ENCODE data around the gene LRRFIP2.

LRRFIP2 gene

DNA sequence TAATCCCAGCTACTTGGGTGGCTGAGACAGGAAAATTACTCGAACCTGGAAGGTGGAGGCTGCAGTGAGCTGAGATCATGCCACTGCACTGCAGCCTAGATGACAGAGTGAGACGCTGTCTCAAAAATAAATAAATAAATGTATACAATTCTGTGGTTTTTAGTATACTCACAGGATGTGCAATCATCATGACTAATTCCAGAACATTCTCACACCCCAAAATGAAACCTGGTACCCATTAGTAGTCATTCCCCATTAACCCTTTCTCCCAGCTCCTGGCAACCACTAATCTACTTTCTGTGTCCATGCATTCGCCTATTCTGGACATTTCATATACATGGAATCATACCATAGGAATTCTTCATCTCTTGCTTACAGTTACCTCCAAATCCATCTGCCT is 44.5 kb downstream of the LRRFIP2 start:
- Histone ChIP-seq H3K9me3 (ENCODE audit: control insufficient read depth, insufficient read depth, low read depth, low read length) (no peaks in the 10 kb centered on the region), H3K36me3 (ENCODE audit: control insufficient read depth in 2 of 2, insufficient read depth in 1 of 2, low read length in 2 of 2) (no peaks in the 10 kb centered on the region), H3K4me3 (ENCODE audit: low read depth, low read length) (no peak overlapping the region), H3K27ac (ENCODE audit: extremely low read depth, low read depth, low read length) (no peak overlapping the region), H3K4me1 (ENCODE audit: control insufficient read depth, insufficient read depth, low read length) (no peaks in the 10 kb centered on the region)
- ChIA-PET CTCF (interaction anchor here (0.6 kb wide), 1 partner anchor 872 kb away, joined by 4 read pairs; no protein-coding TSS in a partner anchor), POLR2A (no interaction called here)
- TF ChIP-seq ZBTB48 (tag by site-specific recombination; IDR thresholded peaks at IDR 0.05) (no peak), ZNF561 (tag by site-specific recombination; IDR thresholded peaks at IDR 0.05; ENCODE audit: borderline replicate concordance) (no peak), ZNF416 (tag by site-specific recombination; IDR thresholded peaks at IDR 0.05) (no peak)

DNA sequence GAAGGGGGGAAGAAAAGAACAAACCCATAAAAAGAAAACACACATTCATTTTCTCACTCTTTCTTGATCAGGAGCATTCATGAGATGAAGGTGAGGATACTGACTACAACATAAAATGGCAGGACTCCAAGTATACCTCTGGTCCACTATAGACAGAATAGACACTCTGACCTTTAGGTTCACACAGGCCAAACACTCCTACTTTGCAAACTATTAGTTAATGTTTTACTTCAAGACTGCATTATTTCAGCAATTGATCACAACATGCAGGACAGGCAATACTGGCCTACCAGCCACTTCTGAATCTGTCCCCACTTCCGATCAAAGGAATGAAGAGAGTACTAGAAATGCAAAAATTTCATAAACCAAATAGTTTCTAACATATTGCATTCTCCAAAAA is 47.0 kb downstream of the LRRFIP2 start:
- H3K36me3 ChIP-seq (ENCODE audit: control insufficient read depth in 2 of 2, insufficient read depth in 1 of 2, low read length in 2 of 2): no peaks in the 10 kb centered on the region
- TF ChIP-seq, protein P1, sequence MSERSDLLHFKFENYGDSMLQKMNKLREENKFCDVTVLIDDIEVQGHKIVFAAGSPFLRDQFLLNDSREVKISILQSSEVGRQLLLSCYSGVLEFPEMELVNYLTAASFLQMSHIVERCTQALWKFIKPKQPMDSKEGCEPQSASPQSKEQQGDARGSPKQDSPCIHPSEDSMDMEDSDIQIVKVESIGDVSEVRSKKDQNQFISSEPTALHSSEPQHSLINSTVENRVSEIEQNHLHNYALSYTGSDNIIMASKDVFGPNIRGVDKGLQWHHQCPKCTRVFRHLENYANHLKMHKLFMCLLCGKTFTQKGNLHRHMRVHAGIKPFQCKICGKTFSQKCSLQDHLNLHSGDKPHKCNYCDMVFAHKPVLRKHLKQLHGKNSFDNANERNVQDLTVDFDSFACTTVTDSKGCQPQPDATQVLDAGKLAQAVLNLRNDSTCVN (tag by site-specific recombination; optimal IDR thresholded peaks at IDR 0.05): no peak
- TF ChIP-seq, protein P2, sequence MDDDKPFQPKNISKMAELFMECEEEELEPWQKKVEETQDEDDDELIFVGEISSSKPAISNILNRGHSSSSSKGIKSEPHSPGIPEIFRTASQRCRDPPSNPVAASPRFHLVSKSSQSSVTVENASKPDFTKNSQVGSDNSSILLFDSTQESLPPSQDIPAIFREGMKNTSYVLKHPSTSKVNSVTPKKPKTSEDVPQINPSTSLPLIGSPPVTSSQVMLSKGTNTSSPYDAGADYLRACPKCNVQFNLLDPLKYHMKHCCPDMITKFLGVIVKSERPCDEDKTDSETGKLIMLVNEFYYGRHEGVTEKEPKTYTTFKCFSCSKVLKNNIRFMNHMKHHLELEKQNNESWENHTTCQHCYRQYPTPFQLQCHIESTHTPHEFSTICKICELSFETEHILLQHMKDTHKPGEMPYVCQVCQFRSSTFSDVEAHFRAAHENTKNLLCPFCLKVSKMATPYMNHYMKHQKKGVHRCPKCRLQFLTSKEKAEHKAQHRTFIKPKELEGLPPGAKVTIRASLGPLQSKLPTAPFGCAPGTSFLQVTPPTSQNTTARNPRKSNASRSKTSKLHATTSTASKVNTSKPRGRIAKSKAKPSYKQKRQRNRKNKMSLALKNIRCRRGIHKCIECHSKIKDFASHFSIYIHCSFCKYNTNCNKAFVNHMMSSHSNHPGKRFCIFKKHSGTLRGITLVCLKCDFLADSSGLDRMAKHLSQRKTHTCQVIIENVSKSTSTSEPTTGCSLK (tag by site-specific recombination; IDR thresholded peaks at IDR 0.05): no peak
- TF ChIP-seq ZEB2 (tag by site-specific recombination; IDR thresholded peaks at IDR 0.05): no peak
- TF ChIP-seq, protein P3, sequence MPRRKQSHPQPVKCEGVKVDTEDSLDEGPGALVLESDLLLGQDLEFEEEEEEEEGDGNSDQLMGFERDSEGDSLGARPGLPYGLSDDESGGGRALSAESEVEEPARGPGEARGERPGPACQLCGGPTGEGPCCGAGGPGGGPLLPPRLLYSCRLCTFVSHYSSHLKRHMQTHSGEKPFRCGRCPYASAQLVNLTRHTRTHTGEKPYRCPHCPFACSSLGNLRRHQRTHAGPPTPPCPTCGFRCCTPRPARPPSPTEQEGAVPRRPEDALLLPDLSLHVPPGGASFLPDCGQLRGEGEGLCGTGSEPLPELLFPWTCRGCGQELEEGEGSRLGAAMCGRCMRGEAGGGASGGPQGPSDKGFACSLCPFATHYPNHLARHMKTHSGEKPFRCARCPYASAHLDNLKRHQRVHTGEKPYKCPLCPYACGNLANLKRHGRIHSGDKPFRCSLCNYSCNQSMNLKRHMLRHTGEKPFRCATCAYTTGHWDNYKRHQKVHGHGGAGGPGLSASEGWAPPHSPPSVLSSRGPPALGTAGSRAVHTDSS (tag by site-specific recombination; IDR thresholded peaks at IDR 0.05): no peak
- TF ChIP-seq, protein P4, sequence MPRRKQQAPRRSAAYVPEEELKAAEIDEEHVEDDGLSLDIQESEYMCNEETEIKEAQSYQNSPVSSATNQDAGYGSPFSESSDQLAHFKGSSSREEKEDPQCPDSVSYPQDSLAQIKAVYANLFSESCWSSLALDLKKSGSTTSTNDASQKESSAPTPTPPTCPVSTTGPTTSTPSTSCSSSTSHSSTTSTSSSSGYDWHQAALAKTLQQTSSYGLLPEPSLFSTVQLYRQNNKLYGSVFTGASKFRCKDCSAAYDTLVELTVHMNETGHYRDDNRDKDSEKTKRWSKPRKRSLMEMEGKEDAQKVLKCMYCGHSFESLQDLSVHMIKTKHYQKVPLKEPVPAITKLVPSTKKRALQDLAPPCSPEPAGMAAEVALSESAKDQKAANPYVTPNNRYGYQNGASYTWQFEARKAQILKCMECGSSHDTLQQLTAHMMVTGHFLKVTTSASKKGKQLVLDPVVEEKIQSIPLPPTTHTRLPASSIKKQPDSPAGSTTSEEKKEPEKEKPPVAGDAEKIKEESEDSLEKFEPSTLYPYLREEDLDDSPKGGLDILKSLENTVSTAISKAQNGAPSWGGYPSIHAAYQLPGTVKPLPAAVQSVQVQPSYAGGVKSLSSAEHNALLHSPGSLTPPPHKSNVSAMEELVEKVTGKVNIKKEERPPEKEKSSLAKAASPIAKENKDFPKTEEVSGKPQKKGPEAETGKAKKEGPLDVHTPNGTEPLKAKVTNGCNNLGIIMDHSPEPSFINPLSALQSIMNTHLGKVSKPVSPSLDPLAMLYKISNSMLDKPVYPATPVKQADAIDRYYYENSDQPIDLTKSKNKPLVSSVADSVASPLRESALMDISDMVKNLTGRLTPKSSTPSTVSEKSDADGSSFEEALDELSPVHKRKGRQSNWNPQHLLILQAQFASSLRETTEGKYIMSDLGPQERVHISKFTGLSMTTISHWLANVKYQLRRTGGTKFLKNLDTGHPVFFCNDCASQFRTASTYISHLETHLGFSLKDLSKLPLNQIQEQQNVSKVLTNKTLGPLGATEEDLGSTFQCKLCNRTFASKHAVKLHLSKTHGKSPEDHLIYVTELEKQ (tag by site-specific recombination; IDR thresholded peaks at IDR 0.05; ENCODE audit: borderline replicate concordance): no peak
- TF ChIP-seq, protein P5, sequence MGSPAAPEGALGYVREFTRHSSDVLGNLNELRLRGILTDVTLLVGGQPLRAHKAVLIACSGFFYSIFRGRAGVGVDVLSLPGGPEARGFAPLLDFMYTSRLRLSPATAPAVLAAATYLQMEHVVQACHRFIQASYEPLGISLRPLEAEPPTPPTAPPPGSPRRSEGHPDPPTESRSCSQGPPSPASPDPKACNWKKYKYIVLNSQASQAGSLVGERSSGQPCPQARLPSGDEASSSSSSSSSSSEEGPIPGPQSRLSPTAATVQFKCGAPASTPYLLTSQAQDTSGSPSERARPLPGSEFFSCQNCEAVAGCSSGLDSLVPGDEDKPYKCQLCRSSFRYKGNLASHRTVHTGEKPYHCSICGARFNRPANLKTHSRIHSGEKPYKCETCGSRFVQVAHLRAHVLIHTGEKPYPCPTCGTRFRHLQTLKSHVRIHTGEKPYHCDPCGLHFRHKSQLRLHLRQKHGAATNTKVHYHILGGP (tag by site-specific recombination; IDR thresholded peaks at IDR 0.05): no peak
- no peak for TF ChIP-seq ZNF514 (tag by site-specific recombination; IDR thresholded peaks at IDR 0.05)
- TF ChIP-seq ZSCAN16 (tag by site-specific recombination; IDR thresholded peaks at IDR 0.05): no peak
- no peak for TF ChIP-seq ZNF660 (tag by site-specific recombination; IDR thresholded peaks at IDR 0.05)
- TF ChIP-seq ZNF48 (tag by site-specific recombination; IDR thresholded peaks at IDR 0.05): no peak
- no peak for TF ChIP-seq ZNF777 (tag by site-specific recombination; IDR thresholded peaks at IDR 0.05; ENCODE audit: borderline replicate concordance)
- no peak for TF ChIP-seq HOXC10 (CRISPR knock-in tag; IDR thresholded peaks at IDR 0.05)
- no peak for TF ChIP-seq SCRT1 (tag by site-specific recombination; IDR thresholded peaks at IDR 0.05; ENCODE audit: borderline replicate concordance)
- TF ChIP-seq ZNF791 (tag by site-specific recombination; IDR thresholded peaks at IDR 0.05): no peak
- TF ChIP-seq ZNF521 (tag by site-specific recombination; IDR thresholded peaks at IDR 0.05): no peak
- TF ChIP-seq, protein P6, sequence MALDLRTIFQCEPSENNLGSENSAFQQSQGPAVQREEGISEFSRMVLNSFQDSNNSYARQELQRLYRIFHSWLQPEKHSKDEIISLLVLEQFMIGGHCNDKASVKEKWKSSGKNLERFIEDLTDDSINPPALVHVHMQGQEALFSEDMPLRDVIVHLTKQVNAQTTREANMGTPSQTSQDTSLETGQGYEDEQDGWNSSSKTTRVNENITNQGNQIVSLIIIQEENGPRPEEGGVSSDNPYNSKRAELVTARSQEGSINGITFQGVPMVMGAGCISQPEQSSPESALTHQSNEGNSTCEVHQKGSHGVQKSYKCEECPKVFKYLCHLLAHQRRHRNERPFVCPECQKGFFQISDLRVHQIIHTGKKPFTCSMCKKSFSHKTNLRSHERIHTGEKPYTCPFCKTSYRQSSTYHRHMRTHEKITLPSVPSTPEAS (tag by site-specific recombination; IDR thresholded peaks at IDR 0.05): no peak
- TF ChIP-seq ZNF133 (tag by site-specific recombination; IDR thresholded peaks at IDR 0.05): no peak
- no peak for TF ChIP-seq ZNF423 (tag by site-specific recombination; IDR thresholded peaks at IDR 0.05)
- TF ChIP-seq SCRT2 (tag by site-specific recombination; IDR thresholded peaks at IDR 0.05): no peak
- ChIA-PET POLR2A (interaction anchor here (0.6 kb wide), 1 partner anchor 73 kb away, joined by 6 read pairs; no protein-coding TSS in a partner anchor), CTCF (interaction anchor here (0.9 kb wide), 1 partner anchor 76 kb away, joined by 4 read pairs; no protein-coding TSS in a partner anchor)
- H3K27ac ChIP-seq (ENCODE audit: extremely low read depth, low read depth, low read length): no peak overlapping the region
- no peaks in the 10 kb centered on the region for H3K9me3 ChIP-seq (ENCODE audit: control insufficient read depth, insufficient read depth, low read depth, low read length)
- H3K4me3 ChIP-seq (ENCODE audit: low read depth, low read length): no peak overlapping the region
- H3K4me1 ChIP-seq (ENCODE audit: control insufficient read depth, insufficient read depth, low read length): no peaks in the 10 kb centered on the region

Data from HEK293 (cell line).